IPS-11a (cell line): ENCODE results near the gene FKBP1C.

Experiments used
- H3K4me3 ChIP-seq: one replicate; pipeline ENCODE4 v1.5.1; 2013; ENCODE audit warnings: low read depth, low read length, control low read depth

FKBP1C gene

DNA sequence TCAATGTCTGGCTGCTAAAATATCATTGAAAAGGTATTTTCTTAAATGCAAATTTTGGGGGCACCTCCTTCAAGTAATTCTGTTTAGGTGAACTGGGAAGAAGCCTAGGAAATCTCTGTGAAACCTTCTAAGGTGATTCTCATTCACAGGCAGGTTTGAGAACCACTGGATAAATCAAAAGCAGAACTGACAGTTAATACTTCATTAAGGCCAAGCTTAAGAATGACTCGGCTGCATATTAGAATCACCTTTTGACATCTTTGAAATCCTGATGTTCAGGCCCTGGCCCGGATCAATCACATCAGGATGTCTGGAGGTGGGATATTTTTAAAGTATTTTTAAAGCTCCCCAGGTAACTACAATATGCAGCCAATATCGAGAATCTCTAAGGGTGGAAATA lies 50.6 kb downstream of the FKBP1C start:
- no peak overlapping the region for H3K4me3 ChIP-seq
